ENCODE results near the gene DNAJC18.

DNA sequence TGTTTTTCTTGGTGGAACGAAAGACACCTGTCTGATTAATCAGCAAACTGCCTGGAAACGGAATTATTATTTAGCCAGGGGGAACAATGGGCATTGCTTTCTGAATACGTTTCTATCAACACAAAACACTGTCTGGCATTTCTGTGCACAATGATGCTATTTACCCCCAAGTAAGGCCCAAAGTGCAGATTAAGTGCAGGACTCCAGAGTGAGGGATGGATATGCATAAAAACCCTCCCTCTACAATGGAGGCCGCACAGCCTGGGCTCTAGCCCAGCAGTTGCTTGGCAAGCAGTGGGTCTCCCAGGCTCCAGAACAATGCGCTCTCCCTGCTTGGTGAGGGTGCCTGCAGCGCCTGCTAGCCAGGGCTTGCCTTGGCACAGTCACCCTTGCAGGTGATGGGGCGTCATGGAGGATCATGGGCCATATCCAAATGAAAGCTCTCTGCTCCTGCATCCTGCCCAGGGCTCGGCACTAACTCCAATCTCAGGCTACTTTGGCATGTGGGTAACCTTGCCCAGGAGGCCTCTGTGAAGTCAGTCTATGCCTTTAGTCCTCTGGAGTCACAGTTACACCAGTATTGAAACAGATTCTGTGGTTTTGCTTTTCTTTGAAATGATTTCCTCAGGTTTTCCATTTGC lies 24.0 kb downstream of the DNAJC18 start:
- TF ChIP-seq, protein P1, sequence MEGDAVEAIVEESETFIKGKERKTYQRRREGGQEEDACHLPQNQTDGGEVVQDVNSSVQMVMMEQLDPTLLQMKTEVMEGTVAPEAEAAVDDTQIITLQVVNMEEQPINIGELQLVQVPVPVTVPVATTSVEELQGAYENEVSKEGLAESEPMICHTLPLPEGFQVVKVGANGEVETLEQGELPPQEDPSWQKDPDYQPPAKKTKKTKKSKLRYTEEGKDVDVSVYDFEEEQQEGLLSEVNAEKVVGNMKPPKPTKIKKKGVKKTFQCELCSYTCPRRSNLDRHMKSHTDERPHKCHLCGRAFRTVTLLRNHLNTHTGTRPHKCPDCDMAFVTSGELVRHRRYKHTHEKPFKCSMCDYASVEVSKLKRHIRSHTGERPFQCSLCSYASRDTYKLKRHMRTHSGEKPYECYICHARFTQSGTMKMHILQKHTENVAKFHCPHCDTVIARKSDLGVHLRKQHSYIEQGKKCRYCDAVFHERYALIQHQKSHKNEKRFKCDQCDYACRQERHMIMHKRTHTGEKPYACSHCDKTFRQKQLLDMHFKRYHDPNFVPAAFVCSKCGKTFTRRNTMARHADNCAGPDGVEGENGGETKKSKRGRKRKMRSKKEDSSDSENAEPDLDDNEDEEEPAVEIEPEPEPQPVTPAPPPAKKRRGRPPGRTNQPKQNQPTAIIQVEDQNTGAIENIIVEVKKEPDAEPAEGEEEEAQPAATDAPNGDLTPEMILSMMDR (IDR thresholded peaks at IDR 0.05): no peak
- TF ChIP-seq EZH2 (IDR thresholded peaks at IDR 0.05; ENCODE audit: borderline replicate concordance, insufficient read depth, low read depth, low read length, poor library complexity, severe bottlenecking): no peak

Measured in B cell (primary cell).